ENCODE measurements around the gene EPB41L4A.
A peak's percentile ranks its signal among the peaks of the same experiment; 100 is the strongest.
"Not testable (repeated sequence)": the region's sequence is repeated elsewhere in the genome, so short reads cannot be mapped to it uniquely, and the experiment has no call there.

EPB41L4A gene

DNA sequence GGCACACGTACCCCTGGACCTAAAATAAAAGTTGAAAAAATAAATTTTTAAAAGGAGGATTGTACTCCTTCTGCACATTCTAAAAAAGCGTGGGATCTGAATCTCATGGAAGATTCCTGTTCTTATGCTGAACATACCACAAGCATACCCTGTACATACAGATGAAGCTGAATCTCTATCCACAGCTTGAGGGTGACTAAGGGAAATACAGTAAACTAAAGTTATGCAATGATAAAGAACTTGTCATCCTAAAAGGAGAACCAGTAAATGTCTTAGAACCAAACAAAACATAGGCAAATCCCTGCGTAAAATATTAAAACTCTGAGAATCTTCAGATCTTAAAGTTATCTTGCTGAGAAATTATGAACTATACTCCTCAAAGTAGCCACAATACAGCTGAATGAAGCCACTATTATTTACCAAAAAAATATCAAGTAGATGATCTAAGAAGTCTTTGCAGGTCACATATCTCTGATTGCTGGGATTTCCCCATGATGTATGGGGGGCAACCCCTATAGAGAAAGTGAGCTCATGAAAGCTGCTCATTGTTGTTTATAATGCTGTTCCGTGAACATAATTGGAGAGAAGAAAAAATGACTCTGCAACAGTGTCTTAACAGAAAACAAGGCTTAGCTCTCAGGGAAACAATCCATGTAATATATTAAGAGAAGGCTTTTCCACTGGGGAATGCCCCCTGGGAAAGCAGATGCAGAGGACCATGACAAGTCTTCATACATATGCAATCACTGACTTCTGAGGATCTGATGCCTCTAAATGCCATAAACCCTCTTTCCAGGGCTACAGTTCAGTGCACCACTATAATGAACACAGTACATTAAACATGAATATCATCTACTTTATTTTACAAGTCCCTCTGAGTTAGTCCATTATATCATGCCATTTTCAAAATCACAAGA is 210.1 kb downstream of the EPB41L4A start:
- no peak for DNase-seq (ENCODE audit: low read depth)

DNA sequence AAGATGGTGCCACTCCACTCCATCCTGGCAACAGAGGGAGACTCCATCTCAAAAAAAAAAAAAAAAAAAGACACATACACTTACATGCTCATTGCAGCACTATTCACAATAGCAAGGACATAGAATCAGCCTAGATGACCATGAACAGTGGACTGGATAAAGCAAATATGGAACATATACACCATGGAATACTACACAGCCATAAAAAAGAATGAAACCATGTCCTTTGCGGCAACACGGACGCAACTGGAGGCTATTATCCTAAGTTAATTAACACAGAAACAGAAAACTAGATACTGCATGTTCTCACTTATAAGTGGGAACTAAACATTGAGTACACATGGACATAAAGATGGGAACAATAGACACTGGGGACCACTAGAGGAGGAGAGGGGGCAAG is 210.9 kb downstream of the EPB41L4A start:
- not testable (repeated sequence) for DNase-seq (ENCODE audit: low read depth)

DNA sequence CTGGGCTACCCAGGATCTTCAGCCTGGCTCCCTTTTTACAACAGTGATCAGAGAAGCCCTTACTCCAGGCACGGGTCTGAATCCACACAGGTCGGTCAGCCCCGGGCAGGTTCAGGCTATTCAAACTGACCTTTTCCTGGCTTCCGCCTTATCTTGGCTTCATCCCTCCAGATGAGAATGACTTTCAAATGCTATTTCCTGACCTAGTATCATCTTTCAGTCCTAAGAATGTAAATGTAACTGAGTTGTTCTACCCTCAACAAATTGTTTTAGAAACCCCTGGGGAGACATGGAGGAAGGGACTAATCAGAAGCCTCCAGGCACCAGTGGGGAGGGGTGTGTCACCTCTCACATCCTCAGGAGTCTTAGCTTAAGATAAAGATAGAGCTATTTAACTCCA is 213.2 kb downstream of the EPB41L4A start:
- DNase-seq (ENCODE audit: low read depth), result no peak

GRCh38 chr5:112203229-112203628 is 215.8 kb downstream of the EPB41L4A start:
- DNase-seq (ENCODE audit: low read depth), result no peak

- no peak for DNase-seq (ENCODE audit: low read depth)
These were observed 216.4 kb downstream of the EPB41L4A start for GRCh38 chr5:112202694-112203093.

- no peak for DNase-seq (ENCODE audit: low read depth)
These were observed 217.9 kb downstream of the EPB41L4A start for GRCh38 chr5:112201141-112201540.

DNA sequence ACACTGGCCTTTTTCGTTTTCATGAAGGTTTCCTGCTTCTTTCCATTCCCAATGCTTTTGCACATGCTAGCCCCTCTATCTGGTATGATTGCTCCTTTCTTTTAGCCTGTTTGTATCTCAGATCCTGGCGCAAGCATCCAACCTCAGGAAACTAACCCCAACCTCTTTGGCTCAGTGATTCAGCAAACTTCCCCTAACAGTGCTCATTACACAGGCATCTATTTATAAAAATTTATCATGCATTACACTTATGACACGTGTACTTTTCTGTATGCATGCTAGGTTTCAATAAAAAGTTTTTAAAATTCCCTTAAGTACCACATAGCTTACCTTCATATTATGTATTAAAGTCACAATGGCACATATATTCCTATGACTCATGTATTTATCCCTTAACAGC is 218.9 kb downstream of the EPB41L4A start:
- DNase-seq (ENCODE audit: low read depth), result no peak

DNA sequence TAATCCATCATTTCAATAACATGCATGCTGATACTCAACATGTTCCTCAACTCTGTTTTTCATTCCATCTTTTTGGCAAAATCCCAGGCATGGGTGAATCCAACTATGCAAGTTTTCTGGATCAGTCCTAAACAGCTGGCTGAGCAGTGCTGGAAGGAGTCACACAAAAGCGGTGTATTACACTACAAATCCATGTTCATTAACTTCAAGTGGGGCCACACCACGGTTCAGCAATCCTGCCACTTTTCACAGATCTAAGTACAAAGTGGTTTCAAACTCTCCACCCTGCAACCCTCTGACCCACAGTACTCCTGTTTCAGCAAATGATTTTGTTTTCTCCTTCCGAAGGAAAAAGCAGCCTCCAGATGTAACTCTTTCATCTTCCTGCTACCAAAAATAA is 222.5 kb downstream of the EPB41L4A start:
- no peak for DNase-seq (ENCODE audit: low read depth)

DNA sequence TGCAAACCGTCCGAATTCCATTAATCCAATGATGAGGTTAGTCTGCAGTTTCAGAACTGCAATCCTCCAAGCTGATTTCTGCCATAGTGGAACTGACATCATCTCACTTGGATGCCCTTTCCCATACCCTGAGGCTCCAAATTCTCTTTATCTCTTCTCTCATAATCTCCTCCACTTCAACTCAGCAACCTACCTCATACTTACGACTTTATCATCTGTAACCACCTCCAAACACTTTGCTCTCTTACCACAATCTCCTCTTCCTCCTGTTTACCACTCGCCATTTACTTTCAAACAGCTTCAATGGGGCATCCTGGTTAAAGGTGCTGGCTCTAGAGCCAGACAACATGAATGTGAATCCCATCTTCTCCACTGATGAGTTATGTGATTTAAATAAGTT is 223.2 kb downstream of the EPB41L4A start:
- no peak for DNase-seq (ENCODE audit: low read depth)

GRCh38 chr5:112192866-112193265 is 226.2 kb downstream of the EPB41L4A start:
- DNase-seq (ENCODE audit: low read depth), result no peak

GRCh38 chr5:112192072-112192471 is 227.0 kb downstream of the EPB41L4A start:
- DNase-seq (ENCODE audit: low read depth), result no peak

GRCh38 chr5:112189391-112189790 is 229.7 kb downstream of the EPB41L4A start:
- DNase-seq (ENCODE audit: low read depth), result no peak

DNA sequence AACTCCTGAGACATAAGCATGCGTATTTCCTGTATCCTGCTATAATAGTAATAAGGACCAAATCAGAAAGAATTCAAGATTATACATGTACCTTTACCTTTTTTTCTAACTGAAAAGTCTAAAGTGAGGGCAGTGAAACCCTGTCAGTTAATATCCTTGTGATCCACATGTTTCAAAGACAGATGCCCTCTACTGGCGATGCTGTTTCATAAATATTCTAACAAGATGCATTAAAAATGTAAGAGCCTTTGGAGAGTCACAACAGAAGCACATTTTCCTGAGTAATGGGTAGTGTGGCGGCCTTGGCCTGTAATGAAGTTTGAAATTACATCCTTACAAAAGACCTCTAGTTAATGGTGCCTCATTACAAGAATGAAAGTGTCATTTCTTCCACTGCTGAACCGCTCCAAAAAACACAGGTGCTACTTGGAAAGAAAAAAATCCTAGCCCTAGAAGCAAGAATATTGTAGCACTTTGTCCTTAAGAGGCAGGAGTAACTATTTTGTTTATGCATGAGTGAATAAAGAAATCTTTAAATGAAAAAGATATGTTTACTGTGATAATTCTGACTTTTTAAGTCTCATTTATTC is 232.6 kb downstream of the EPB41L4A start:
- peak; percentile 26 for DNase-seq (ENCODE audit: low read depth)

DNA sequence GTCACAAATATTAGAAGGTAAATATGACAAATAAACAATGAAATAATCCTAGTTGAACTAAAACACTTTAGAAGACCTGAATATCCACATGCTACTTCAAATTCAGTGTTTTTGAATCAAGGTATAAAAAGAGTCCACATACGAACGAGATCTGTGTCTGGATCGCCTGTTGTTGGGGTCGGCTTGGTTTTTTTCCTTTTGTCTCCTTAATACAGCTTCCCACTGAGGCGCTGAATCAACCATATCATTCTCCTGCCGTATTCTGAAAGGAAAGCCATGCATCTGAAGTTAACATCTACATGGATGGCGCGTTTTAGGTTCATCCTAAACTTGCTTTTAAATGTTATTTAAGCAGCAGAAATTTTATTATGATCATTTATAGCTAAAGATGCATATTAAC is 235.2 kb downstream of the EPB41L4A start:
- DNase-seq (ENCODE audit: low read depth), result no peak

DNA sequence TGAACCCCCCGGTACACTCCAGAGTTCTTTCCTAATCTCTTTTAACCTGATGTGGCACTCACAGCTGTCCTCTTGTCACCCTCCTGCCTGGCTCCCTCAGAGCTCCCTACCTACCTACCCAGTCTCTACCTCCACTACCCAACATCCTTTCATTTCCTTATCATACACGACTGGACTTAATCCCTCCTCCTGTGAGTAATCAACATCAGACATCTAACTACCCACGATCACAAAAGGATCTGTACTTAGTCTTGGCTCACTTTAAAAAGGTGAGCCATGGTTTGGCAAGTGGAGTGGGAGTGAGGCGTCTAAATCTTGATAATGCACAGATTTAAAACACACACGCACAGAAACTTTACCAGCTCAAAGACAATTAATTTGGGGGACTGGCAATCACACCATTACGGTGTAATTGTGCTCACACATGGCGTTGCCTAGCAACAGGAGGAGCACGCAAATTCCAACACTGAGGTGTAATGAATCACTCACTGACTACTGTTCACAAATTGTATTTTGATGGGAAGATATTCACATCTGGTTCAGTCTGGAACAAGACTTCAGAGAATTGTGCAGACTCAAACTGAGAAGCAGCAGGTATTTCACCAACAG is 235.9 kb downstream of the EPB41L4A start:
- no peak for DNase-seq (ENCODE audit: low read depth)

DNA sequence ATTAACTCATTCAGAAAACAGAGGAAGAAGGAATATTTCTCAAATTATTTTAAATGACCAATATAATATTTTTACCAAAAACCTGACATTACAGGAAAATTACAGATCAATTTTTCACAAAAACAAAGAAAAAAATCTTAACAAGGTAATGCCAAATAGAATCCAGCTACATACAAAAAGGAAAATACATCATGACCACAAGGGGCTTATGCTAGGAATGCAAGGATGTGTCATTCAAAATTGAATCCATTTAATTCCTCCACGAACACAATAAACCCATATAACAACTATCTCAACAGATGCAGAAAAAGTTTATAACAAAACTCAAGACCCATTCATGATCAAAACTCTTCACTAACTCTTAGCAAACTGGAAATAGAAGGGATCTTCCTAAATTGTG is 239.8 kb downstream of the EPB41L4A start:
- no peak for DNase-seq (ENCODE audit: low read depth)

GRCh38 chr5:112174959-112175594 is 244.0 kb downstream of the EPB41L4A start:
- DNase-seq (ENCODE audit: low read depth), result peak; percentile 32

- no peak for DNase-seq (ENCODE audit: low read depth)
These were observed 253.0 kb downstream of the EPB41L4A start for GRCh38 chr5:112165897-112166737.

- DNase-seq (ENCODE audit: low read depth), result no peak
These were observed 253.7 kb downstream of the EPB41L4A start for GRCh38 chr5:112165399-112165798.

- DNase-seq (ENCODE audit: low read depth), result no peak
These were observed 255.6 kb downstream of the EPB41L4A start for GRCh38 chr5:112163435-112163834.

DNA sequence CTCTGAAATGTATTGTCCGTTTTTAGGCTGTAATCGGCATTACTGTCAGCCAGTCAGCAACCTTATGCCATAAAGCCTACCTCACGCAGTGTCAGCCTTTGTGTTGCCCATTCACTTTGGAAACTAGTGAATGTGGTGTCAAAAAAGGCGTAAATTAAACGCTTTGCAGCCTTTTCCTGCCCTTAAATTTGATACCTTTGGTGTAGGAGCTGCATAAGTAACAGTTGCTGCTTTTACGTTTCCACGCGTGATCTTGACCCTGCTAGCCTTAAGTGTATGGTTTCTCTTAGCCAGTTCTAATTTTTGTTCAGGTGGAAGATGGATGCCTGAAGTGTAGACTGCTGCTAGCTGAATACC is 257.7 kb downstream of the EPB41L4A start:
- DNase-seq (ENCODE audit: low read depth), result no peak

Data from fibroblast of the conjunctiva (primary cell).